Measurements from ENCODE around the gene INTS7.

The INTS7 gene

DNA sequence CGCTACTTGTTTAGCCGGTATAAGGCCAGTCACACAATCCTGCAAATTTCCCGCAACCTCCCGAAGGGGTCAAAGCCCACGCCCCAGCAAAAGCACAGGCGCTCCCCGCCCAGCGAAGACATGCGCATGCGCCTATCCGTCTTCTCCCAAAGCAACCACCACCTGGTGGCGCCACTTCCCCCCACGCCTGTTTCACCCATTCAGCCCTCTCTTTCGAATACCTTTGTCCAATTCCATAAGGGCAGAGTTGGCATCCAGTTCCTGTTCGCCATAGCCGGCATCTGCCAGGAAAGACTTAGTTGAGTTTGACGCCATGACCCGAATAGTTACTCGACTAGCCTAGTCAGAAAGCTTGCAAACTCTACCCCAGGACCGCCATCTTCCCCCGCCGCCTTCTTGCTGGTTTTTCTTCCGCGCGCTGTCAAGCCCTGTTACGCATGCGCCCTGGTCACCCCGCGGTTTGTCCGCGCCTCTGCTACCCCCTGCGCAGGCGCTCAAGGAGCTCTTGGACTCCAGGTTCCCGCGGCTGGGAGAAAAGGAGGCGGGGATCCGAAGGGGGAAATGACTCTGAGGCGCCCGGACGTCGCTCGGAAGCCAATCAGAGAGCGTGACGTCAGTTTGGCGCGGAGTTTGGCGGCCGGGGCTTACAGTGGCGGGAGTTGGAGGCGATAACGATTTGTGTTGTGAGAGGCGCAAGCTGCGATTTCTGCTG is at the start of gene INTS7, which contains the start of gene DTL:
Gene INTS7, minus strand, starts transcription at position 435 of the 712 bp plus-strand sequence. Its CDS starts 120 bp downstream, at position 315.
Gene DTL, plus strand, starts transcription at position 626 of the 712 bp plus-strand sequence. CDS start 143 bp downstream, outside the sequence.
- DNase-seq: peak; percentile 99

DNA sequence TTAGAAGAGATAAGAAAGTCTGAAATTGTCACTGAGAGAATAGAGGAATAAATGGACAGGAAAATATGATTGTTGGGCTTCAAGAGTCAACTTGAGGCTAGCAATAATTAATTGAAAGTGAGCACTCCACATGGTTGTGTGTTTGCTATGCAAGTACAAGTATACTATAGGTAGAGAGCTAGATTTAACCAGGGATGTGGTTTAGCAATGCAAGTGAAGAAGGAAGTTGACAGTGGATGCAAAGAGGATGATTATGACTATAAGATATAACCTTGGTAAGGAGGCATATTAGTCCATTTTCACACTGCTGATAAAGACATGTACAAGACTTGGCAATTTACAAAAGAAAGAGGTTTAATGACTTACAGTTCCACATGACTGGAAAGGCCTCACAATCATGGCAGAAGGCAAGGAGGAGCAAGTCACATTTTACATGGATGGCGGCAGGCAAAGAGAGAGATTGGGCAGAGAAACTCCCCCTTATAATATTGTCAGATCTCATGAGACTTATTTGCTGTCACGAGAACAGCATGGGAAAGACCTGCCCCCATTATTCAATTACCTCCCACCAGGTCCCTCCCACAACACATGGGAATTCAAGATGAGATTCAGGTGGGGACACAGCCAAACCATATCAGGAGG is 47.5 kb upstream of the INTS7 start:
- DNase-seq: no peak

- no peak for DNase-seq
Measured at GRCh38 chr1:212078826-212079225, 43.5 kb upstream of the INTS7 start.

DNA sequence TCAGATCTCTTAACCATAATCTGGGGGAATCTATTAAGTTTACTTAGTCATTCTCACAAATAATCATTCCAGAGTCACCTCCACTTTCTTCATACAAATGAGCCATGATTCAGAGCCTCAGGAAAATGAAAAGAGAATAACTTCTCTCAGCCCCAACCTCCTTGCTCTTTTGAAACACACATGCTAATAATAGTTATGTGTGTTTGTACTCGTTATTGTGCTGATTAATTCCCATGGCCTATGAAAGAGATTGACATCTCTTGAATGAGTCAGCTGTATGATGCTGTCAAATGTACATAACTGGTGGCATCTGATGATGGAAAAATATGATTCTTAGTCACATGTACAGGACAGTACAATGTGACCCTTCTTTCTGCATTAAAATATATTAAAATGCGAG is 41.7 kb upstream of the INTS7 start:
- DNase-seq: no peak

DNA sequence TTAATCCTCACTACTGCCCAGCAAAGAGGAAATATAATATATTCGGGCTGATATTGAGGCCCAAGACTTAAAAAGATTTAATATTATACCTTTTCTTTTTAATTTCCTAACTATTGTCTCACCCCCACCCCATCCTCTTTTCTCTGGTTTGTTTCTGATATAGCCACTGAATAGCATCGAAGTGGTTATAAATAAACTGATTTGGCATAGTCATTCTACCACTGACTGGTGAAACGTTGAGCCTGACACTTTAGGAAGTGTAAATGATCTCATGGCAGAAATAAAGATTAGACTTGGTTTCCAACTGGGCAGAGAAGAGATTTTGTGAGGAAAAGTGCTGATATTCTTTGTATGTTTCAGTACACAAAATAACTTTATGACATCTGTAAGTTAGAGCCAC is 39.5 kb upstream of the INTS7 start:
- DNase-seq: no peak

DNA sequence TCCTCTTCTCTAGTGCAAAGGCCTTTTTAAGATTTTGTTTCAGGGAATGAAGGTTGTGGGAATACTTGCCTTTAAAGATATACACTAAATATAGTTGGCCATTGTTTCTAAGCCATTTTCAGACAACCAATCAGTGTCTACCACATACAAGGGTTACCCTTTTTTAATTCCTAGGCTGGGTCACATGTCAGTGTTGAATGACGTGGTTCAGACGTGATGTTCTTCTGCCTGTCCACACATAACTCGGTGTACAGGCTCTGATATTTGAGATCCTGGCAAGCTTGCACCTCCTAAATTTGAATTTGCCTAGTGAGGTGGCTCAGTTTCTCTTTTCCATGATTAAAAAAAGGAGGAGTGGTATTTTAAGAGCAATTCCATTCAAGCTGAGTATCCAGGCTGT is 39.0 kb upstream of the INTS7 start:
- no peak for DNase-seq

DNA sequence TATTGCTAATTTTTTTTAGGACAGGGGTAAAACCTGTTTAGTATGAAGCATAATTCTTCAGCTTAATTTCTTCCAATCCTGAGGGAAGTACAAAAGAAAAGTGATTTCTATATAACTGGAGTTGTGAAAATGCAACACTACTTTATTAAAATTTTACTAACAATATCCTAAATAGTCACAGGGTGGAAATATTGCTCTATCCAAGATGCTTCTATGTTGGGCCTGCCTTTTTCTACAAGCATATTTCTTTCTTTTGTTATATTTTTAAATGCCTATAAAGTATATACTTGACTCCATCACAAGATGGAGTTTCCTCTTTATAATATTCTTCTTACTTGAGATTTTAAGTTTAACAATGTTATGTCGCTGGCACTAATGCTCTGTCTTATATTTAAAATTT is 38.1 kb upstream of the INTS7 start:
- DNase-seq: no peak

DNA sequence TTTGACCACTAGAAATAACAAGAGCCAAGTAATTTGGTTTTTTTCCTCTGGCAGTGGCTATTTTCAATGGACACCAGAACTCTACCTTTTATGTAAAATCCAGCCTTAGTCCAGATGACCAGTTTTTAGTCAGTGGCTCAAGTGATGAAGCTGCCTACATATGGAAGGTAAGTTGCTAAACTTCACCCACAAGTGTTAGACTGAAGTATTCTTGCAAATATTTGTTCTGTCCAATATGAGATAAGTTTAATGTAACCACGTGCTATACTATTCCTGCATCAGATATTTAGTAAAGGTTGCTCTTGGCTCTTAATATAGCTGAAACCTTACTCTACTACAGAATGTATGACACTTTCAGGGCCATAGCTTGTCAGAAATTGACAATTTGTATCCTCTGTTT is 36.7 kb upstream of the INTS7 start:
- no peak for DNase-seq

- peak; percentile 66 for DNase-seq
Measured at GRCh38 chr1:212070720-212071302, 35.5 kb upstream of the INTS7 start.

GRCh38 chr1:212067787-212068186 is 32.4 kb upstream of the INTS7 start:
- DNase-seq: no peak

GRCh38 chr1:212062832-212063438 is 27.6 kb upstream of the INTS7 start:
- peak; percentile 54 for DNase-seq

GRCh38 chr1:212060632-212061472 is 25.5 kb upstream of the INTS7 start:
- DNase-seq: no peak

GRCh38 chr1:212055333-212055732 is 20.0 kb upstream of the INTS7 start:
- DNase-seq: no peak

GRCh38 chr1:212053993-212054392 is 18.6 kb upstream of the INTS7 start:
- DNase-seq: no peak

GRCh38 chr1:212045981-212046380 is 10.6 kb upstream of the INTS7 start:
- DNase-seq: no peak

GRCh38 chr1:212044851-212045250 is 9.5 kb upstream of the INTS7 start:
- no peak for DNase-seq

- DNase-seq: no peak
Measured at GRCh38 chr1:212042436-212042835, 7.1 kb upstream of the INTS7 start.

- DNase-seq: peak; percentile 27
Measured at GRCh38 chr1:212040629-212041412, 5.5 kb upstream of the INTS7 start.

DNA sequence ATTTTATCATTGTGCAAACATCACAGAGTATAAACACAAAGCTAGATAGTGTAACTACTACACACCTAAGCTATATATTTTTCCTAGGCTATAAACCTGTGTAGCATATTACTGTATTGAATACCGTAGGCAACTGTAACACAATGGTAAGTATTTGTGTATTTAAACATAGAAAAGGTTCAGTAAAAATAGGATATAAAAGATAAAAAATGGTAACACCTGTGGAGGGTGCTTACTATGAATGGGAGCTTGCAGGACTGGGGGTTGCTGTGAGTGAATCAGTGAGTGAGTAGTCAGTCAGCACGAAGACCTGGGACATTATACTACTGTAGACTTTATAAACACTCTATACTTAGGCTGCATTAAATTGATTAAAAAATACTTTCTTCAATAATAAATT is 4.3 kb upstream of the INTS7 start:
- no peak for DNase-seq

GRCh38 chr1:212037900-212038299 is 2.5 kb upstream of the INTS7 start:
- peak; percentile 27 for DNase-seq

GRCh38 chr1:212035835-212036605 is 663 bp upstream of the INTS7 start:
- no peak for DNase-seq
